Karpas-422 (cell line): ENCODE measurements around the gene PHOX2A. TPM values are rescaled to one million over a fixed set of nuclear protein-coding genes. Genes with fewer than 3 reads are reported as not detected.

ENCODE experiments used
- DNase-seq: peaks from one replicate; pipeline ENCODE4 v3.0.0-alpha.2; 2015
- H2AFZ ChIP-seq: fragments of 200-600 bp; sonication (generic); 2 replicates; pipeline ENCODE4 v1.6.1; 2014; ENCODE audit warnings: antibody characterized with exemption, low read length, mixed read lengths
- H3K27ac ChIP-seq: fragments of 200-600 bp; sonication (generic); 2 replicates; pipeline ENCODE4 v1.5.1; 2014; ENCODE audit warnings: mild to moderate bottlenecking, low read length, moderate library complexity
- H3K27me3 ChIP-seq: fragments of 200-600 bp; sonication (generic); 2 replicates; pipeline ENCODE4 v1.6.1; 2014; ENCODE audit warnings: low read length, mixed read lengths
- H3K36me3 ChIP-seq: fragments of 200-600 bp; sonication (generic); 2 replicates; pipeline ENCODE4 v1.6.1; 2014; ENCODE audit warnings: low read length, mixed read lengths; ENCODE audit not compliant: insufficient read depth
- H3K4me1 ChIP-seq: fragments of 200-600 bp; sonication (generic); 2 replicates; pipeline ENCODE4 v1.6.1; 2014; ENCODE audit warnings: mild to moderate bottlenecking, low read length, mixed read lengths
- H3K4me2 ChIP-seq: fragments of 200-600 bp; sonication (generic); 2 replicates; pipeline ENCODE4 v1.6.1; 2014; ENCODE audit warnings: low read length, low read depth, mild to moderate bottlenecking; ENCODE audit not compliant: poor library complexity, severe bottlenecking
- H3K4me3 ChIP-seq: fragments of 200-600 bp; sonication (generic); 2 replicates; pipeline ENCODE4 v1.5.1; 2014; ENCODE audit warnings: mild to moderate bottlenecking, antibody characterized with exemption, low read length, mixed read lengths
- H3K79me2 ChIP-seq: fragments of 200-600 bp; sonication (generic); 2 replicates; pipeline ENCODE4 v1.6.1; 2014; ENCODE audit warnings: mild to moderate bottlenecking, low read length, mixed read lengths
- H3K9ac ChIP-seq: fragments of 200-600 bp; sonication (generic); 2 replicates; pipeline ENCODE4 v1.6.0; 2014; ENCODE audit warnings: low read length
- H3K9me2 ChIP-seq: fragments of 200-600 bp; sonication (generic), shearing (Covaris generic); replicated peaks from 2 replicates; pipeline ENCODE4 v1.6.0; 2014; ENCODE audit warnings: mild to moderate bottlenecking, low read length, moderate library complexity; ENCODE audit not compliant: insufficient read depth
- H3K9me3 ChIP-seq: fragments of 300-700, 200-600 bp; sonication (generic); 2 replicates; pipeline ENCODE4 v1.6.1; 2014; ENCODE audit warnings: low read length, mixed read lengths
- H4K20me1 ChIP-seq: fragments of 200-600 bp; sonication (generic); 2 replicates; pipeline ENCODE4 v1.6.1; 2014; ENCODE audit warnings: mild to moderate bottlenecking, antibody characterized with exemption, low read length, low read depth; ENCODE audit not compliant: insufficient read depth
- total RNA-seq: library from RNA; depleted of rRNA; stranded (reverse); fragments of >200 nt; shearing (Covaris generic); gene quantifications from 2 replicates; pipeline ENCODE4 v1.2.3, GENCODE V29; 2014; ENCODE audit warnings: low replicate concordance

PHOX2A gene
- total RNA-seq, 1 experiment from 2014 or later, result not detected

- 0 out of 2 replicates have a peak, but pooled peaks cover 4% of the 10 kb centered on the region for H4K20me1 ChIP-seq
- H3K4me1 ChIP-seq, result peaks cover 13% of the 10 kb centered on the region
- no peak for DNase-seq
- H3K27me3 ChIP-seq, result no peaks in the 10 kb centered on the region
- H3K9me3 ChIP-seq, result no peaks in the 10 kb centered on the region
- peaks cover 17% of the 10 kb centered on the region for H3K79me2 ChIP-seq
- no peak overlapping the region for H3K4me3 ChIP-seq
- H3K9ac ChIP-seq, result no peak overlapping the region
- no peak overlapping the region for H3K27ac ChIP-seq
- H3K4me2 ChIP-seq, result no peak overlapping the region
- peaks cover 9% of the 10 kb centered on the region; the same call in 1 of the 2 replicates for H3K36me3 ChIP-seq
- no peaks in the 10 kb centered on the region for H3K9me2 ChIP-seq
- no peak overlapping the region for H2AFZ ChIP-seq
These were observed 13.8 kb downstream of the PHOX2A start for GRCh38 chr11:72229925-72230763.

GRCh38 chr11:72229336-72229924, 14.5 kb downstream of the PHOX2A start:
- Histone ChIP-seq H3K27ac (no peak overlapping the region), H3K79me2 (peaks cover 22% of the 10 kb centered on the region), H4K20me1 (0 out of 2 replicates have a peak, but pooled peaks cover 4% of the 10 kb centered on the region), H3K9me3 (no peaks in the 10 kb centered on the region), H3K9ac (no peak overlapping the region), H3K4me2 (no peak overlapping the region), H2AFZ (no peak overlapping the region), H3K27me3 (no peaks in the 10 kb centered on the region), H3K9me2 (no peaks in the 10 kb centered on the region), H3K4me3 (no peak overlapping the region), H3K36me3 (peaks cover 9% of the 10 kb centered on the region; the same call in 1 of the 2 replicates), H3K4me1 (peaks cover 13% of the 10 kb centered on the region)
- no peak for DNase-seq

GRCh38 chr11:72228844-72229231, 15.1 kb downstream of the PHOX2A start:
- Histone ChIP-seq H4K20me1 (0 out of 2 replicates have a peak, but pooled peaks cover 4% of the 10 kb centered on the region), H3K9me3 (no peaks in the 10 kb centered on the region), H3K36me3 (peaks cover 9% of the 10 kb centered on the region; the same call in 1 of the 2 replicates), H3K27me3 (no peaks in the 10 kb centered on the region), H3K4me2 (no peak overlapping the region), H3K4me3 (no peak overlapping the region), H3K9me2 (no peaks in the 10 kb centered on the region), H2AFZ (no peak overlapping the region), H3K79me2 (peaks cover 26% of the 10 kb centered on the region), H3K27ac (no peak overlapping the region), H3K4me1 (peaks cover 13% of the 10 kb centered on the region), H3K9ac (no peak overlapping the region)
- DNase-seq, result no peak

DNA sequence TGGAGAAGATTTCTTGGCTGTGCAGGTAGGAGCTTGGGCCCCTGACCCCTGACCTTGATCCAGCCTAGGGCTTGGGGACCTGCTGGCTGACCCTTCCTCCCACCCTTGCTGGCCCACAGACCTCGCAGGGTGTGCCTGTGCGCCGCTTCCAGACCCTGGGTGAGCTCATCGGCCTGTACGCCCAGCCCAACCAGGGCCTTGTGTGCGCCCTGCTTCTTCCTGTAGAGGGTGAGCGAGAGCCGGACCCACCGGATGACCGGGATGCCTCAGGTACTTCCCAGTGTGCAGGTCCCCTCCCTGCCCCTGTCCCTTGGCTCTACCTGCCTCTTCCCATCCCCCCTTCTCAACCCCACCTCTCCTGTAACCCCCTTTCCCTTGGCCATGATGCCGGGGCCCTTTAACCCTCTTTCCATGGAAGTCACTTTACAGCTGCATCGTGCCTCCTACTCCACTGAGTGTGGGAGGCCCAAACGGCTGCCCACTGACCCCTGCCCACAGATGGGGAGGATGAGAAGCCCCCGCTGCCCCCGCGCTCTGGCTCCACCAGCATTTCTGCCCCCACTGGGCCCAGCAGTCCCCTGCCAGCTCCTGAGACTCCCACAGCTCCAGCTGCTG, 15.6 kb downstream of the PHOX2A start:
- Histone ChIP-seq H3K4me3 (no peak overlapping the region), H4K20me1 (0 out of 2 replicates have a peak, but pooled peaks cover 4% of the 10 kb centered on the region), H3K36me3 (peaks cover 9% of the 10 kb centered on the region; the same call in 1 of the 2 replicates), H3K4me1 (peaks cover 13% of the 10 kb centered on the region), H3K9me3 (no peaks in the 10 kb centered on the region), H2AFZ (no peak overlapping the region), H3K79me2 (peaks cover 26% of the 10 kb centered on the region), H3K4me2 (no peak overlapping the region), H3K27ac (no peak overlapping the region), H3K9ac (no peak overlapping the region), H3K27me3 (no peaks in the 10 kb centered on the region), H3K9me2 (no peaks in the 10 kb centered on the region)
- no peak for DNase-seq

GRCh38 chr11:72227316-72228228, 16.4 kb downstream of the PHOX2A start:
- peaks cover 18% of the 10 kb centered on the region for H3K4me1 ChIP-seq
- H4K20me1 ChIP-seq, result 0 out of 2 replicates have a peak, but pooled peaks cover 4% of the 10 kb centered on the region
- H3K9me3 ChIP-seq, result no peaks in the 10 kb centered on the region
- no peaks in the 10 kb centered on the region for H3K9me2 ChIP-seq
- H2AFZ ChIP-seq, result no peak overlapping the region
- no peak overlapping the region for H3K4me3 ChIP-seq
- no peak overlapping the region for H3K4me2 ChIP-seq
- H3K27ac ChIP-seq, result no peak overlapping the region
- no peaks in the 10 kb centered on the region for H3K27me3 ChIP-seq
- peaks cover 9% of the 10 kb centered on the region; the same call in 1 of the 2 replicates for H3K36me3 ChIP-seq
- no peak for DNase-seq
- H3K9ac ChIP-seq, result no peak overlapping the region
- H3K79me2 ChIP-seq, result peaks cover 26% of the 10 kb centered on the region

- Histone ChIP-seq H3K9me2 (no peaks in the 10 kb centered on the region), H2AFZ (no peak overlapping the region), H3K9me3 (no peaks in the 10 kb centered on the region), H3K36me3 (peaks cover 6% of the 10 kb centered on the region; the same call in 1 of the 2 replicates), H3K27me3 (no peaks in the 10 kb centered on the region), H3K79me2 (peaks cover 26% of the 10 kb centered on the region), H4K20me1 (0 out of 2 replicates have a peak, but pooled peaks cover 4% of the 10 kb centered on the region), H3K4me2 (no peak overlapping the region), H3K27ac (no peak overlapping the region), H3K4me3 (no peak overlapping the region), H3K9ac (no peak overlapping the region), H3K4me1 (peaks cover 26% of the 10 kb centered on the region)
- no peak for DNase-seq
These were observed 17.3 kb downstream of the PHOX2A start for GRCh38 chr11:72226701-72227100.

GRCh38 chr11:72225411-72225951, 18.5 kb downstream of the PHOX2A start:
- H3K9ac ChIP-seq, result peak overlapping the region; percentile 97
- H3K9me3 ChIP-seq, result no peaks in the 10 kb centered on the region
- H4K20me1 ChIP-seq, result no peaks in the 10 kb centered on the region
- H3K27me3 ChIP-seq, result no peaks in the 10 kb centered on the region
- H3K79me2 ChIP-seq, result peaks cover 26% of the 10 kb centered on the region
- peaks cover 6% of the 10 kb centered on the region; the same call in 1 of the 2 replicates for H3K36me3 ChIP-seq
- peak; percentile 80 for DNase-seq
- H3K4me1 ChIP-seq, result peaks cover 38% of the 10 kb centered on the region
- peak overlapping the region; percentile 100 for H3K4me2 ChIP-seq
- H2AFZ ChIP-seq, result no peak overlapping the region
- H3K9me2 ChIP-seq, result no peaks in the 10 kb centered on the region
- H3K4me3 ChIP-seq, result peak overlapping the region; percentile 99
- peak overlapping the region; percentile 89 for H3K27ac ChIP-seq
